RKO (cell line): ENCODE data around the gene DTX3.

Source experiments
- DNase-seq: peaks from one replicate; pipeline ENCODE4 v3.0.0-alpha.2; 2016; ENCODE audit warnings: low spot score

The DTX3 gene

DNA sequence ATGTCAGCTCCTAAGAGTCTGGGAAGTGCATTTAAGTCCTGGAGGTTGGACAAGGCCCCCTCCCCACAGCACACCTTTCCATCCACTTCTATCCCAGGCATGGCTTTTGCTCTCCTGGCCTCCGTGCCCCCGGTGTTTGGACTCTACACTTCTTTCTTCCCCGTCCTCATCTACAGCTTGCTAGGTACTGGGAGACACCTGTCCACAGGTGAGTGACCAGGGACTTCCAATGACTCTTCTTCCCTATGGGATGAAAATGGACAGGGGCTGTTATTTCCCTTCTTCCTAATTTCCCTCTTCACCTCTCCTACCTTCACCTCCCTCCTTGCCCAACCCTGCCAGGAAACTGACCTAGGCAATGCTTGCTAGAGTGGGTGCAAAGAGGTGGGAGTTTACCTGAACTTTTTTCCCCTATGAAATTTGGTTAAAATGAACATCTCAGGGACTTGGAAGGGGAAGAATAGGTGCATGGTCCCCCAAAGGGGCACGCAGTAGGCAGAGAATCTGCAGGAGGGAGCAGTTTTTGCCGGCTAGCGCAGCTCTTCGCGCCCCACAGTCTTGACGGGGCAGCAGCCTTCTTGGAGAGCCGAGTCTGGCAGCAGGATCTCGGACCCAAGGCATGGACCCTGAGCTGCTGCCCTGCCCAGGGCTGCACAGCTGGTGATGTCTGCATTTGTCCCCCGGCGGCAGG lies 15.8 kb downstream of the DTX3 start:
- no peak for DNase-seq

GRCh38 chr12:57620936-57621496 lies 16.4 kb downstream of the DTX3 start:
- DNase-seq: no peak

- DNase-seq: no peak
Observed at GRCh38 chr12:57621497-57622292, 17.1 kb downstream of the DTX3 start.

GRCh38 chr12:57622293-57623245 lies 17.9 kb downstream of the DTX3 start:
- no peak for DNase-seq

DNA sequence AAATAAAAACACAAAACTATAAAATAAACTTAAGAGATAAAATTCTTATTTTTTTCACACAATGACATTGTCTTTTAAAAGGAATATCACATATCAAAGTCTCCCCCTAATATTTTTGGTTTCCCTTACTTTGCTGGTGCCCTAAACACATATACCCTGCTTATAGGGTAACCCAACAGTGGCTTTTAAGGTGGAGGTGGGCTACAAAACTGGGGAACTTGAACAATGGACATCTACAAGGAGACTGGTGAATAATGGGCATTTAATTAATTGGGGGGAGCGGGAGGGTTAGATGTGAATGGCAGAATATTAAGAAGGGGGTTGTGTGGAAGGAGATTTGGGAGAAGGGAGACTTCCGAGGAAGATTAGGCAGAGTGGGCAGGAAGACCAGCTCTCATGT lies 18.8 kb downstream of the DTX3 start:
- DNase-seq: no peak

DNA sequence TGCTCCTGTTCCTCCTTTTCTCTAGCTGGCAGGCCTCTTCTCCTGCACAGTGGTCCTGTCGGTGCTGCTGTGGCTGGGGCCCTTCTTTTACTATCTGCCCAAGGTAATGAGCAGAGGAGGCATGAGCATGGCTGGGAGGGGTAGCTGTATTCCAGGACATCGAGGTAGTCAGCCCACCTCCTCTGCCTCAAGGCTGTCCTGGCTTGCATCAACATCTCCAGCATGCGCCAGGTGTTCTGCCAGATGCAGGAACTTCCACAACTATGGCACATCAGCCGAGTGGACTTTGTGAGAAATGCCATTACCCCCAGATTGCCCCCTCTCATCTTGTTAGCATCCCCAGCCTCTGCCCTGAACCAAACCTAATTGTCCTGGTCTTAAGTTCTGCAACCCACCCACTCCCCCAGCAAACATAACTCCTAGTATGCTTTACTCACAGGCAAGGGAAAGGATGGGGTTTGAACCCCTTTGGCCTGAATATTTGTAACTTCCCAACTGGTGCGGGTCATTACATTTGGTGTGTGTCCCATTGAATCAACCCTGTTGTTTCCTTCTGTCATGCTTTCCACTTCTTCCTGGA lies 19.3 kb downstream of the DTX3 start:
- no peak for DNase-seq

- no peak for DNase-seq
Observed at GRCh38 chr12:57624441-57625220, 20.0 kb downstream of the DTX3 start.

GRCh38 chr12:57625261-57626032 lies 20.8 kb downstream of the DTX3 start:
- DNase-seq: no peak

- no peak for DNase-seq
Observed at GRCh38 chr12:57626111-57626920, 21.7 kb downstream of the DTX3 start.

- DNase-seq: no peak
Observed at GRCh38 chr12:57626921-57627445, 22.4 kb downstream of the DTX3 start.

DNA sequence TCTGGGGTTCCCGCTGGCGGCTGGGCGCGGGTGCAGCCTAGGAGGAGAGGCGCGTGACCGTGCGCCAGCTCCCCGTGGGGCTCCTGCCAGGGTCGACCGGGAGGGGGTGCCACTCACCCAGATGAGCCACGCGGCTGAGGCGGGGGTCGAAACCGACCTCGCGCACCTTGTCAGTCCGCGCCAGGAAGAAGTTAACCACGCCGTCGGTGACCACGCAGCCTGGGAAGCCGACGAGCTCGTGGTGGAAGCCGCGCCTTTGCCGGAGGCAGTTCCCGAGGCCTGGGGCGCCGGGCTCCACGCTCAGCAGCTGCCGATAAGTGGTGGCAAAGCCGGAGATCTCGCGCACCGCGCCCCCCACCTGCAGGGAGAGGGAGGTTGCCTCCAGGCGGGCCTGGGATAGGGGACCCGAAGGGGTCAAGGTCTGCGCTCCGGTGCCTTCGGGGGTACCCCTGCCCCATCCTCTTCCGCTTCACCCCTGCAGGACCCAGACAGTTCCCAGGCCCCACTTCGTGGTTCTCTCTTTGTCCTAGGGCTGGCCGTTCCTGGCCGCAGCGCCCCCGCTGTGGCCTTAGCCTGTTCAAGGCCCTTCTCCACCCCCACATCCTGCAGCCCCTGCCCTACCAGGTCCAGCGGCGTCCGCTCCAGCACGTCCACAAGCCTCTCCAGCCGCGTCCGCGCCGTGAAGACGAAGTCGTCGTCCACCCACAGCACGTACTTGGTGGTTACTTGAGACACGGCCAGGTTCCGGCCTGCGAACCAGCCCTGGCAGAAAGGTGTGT lies 23.1 kb downstream of the DTX3 start:
- DNase-seq: peak; percentile 13

DNA sequence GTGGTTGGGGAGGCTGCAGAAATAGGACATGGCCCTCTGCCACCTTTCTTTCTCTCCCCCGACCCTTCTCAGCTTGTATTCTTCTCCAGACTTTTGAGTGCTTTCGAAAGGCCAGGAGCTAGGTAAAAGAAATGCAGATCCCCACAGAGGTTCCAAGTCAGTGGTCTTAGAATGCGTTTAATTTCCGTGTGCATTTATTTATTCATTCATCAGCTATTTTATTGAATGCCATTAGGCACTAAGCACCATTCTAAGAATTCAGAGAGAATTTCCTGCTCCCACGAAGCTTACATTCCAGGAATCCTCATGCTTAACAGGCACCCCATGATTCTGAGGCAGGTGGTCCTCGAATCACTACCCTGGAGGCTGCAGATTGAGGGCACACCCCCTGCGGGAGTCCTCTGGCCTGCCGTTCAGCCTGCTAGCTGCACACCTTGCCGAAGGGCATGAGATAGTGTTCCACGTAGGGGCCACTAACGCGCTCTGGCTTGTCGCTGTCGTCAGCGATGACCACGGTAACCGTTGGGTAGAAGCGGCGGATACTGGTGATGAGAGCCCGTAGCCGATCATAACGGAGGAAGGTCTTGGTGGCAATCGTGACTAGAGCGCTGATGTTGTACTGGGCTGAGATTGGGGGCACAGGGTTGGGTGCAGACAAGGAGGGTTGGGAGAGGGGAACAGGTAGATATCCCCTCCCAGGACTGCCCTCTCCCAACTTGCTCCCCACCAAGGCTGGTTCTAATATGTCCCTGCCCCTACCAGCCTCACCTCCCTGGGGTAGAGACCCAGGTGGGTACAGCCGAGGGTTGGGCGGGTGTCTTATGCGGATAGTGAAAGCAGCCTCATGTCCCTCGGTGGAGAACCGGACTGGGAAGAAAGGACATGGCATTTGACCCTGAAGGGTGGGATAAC lies 23.9 kb downstream of the DTX3 start:
- DNase-seq: no peak

- DNase-seq: no peak
Observed at GRCh38 chr12:57629897-57630471, 25.4 kb downstream of the DTX3 start.

DNA sequence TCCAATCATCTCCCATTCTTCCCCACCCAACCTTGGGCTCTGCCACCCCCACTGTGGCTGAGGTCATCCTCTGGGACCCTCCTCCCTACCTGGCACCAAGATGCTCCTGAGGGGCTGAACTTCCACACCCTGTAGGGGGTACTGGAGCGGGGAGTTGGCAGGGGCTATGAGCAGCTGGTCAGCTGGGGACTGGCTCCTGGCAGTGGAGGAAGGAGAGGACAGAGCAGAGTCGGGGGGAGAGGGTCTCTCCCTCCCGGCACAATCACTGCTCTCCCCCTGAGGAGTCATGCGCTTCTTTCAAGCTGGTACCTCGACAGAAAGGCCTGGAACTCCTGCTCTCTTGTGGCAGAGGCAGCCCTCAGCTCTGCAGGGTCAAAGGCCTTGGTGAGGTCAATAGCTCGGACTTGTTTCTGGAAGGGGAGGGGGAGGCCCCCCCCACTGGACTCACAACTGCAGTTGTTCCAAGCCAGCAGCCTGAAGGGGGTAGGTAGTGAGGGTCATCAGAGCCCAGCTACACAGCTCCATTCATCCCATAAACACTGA lies 26.3 kb downstream of the DTX3 start:
- no peak for DNase-seq

- DNase-seq: no peak
Observed at GRCh38 chr12:57631566-57632072, 27.0 kb downstream of the DTX3 start.
